ENCODE measurements around the gene NPIPA1.
"Not testable (repeated sequence)": the region's sequence is repeated elsewhere in the genome, so short reads cannot be mapped to it uniquely, and the experiment has no call there.

Gene NPIPA1

DNA sequence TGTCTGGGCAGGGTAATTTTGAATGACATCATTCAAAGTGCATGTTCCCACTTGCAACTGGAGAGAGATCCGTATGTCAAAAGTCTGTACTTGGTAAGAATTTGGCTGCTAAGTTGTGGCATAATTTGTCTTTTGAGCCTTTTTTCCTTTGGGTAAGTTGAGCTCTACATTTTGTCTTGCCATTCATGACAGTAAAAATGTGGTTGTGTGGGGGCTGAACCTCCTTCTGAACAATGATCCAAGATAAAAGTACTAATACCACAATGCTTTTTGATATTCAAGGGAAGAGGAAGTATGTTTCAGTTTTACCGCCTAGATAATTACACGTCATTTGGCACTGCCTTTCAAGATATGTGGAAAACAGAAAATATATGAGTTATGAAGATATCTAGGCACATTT, 5.4 kb downstream of the NPIPA1 start:
- H4K8ac ChIP-seq (ENCODE audit: low read depth, low read length); H2BK12ac ChIP-seq (ENCODE audit: low read length); H3K4me3 ChIP-seq (ENCODE audit: low read depth, low read length); H3K79me2 ChIP-seq (ENCODE audit: control insufficient read depth, insufficient read depth, low read length, poor library complexity); H4K91ac ChIP-seq (ENCODE audit: low read depth, low read length); H3K9ac ChIP-seq (ENCODE audit: low read length); H2AK5ac ChIP-seq (ENCODE audit: low read length); H3K14ac ChIP-seq (ENCODE audit: low read length); H3K18ac ChIP-seq (ENCODE audit: low read length); DNase-seq; H3K4me2 ChIP-seq (ENCODE audit: low read length); H3K36me3 ChIP-seq (ENCODE audit: control insufficient read depth in 1 of 2, insufficient read depth in 2 of 2, low read length in 2 of 2); H3K4me1 ChIP-seq (ENCODE audit: control insufficient read depth in 1 of 2, insufficient read depth in 2 of 2, low read length in 2 of 2); H3K9me3 ChIP-seq (ENCODE audit: insufficient read depth, low read depth, low read length); H3K27ac ChIP-seq (ENCODE audit: low read depth, low read length); H4K12ac ChIP-seq (ENCODE audit: low read depth, low read length); H2BK5ac ChIP-seq (ENCODE audit: low read depth, low read length, poor library complexity); H3K23ac ChIP-seq (ENCODE audit: low read length); H3K4ac ChIP-seq (ENCODE audit: low read depth, low read length); H2BK120ac ChIP-seq (ENCODE audit: insufficient read depth, low read length, poor library complexity); H2AFZ ChIP-seq (ENCODE audit: insufficient read depth, low read length, poor library complexity); H3K27me3 ChIP-seq (ENCODE audit: insufficient read depth, low read length); H3K79me1 ChIP-seq (ENCODE audit: low read length): not testable (repeated sequence)
- no CpG with 5 or more reads among the region's 3 CpGs for whole genome bisulfite sequencing (ENCODE audit: extremely low coverage, insufficient coverage, insufficient read length)

DNA sequence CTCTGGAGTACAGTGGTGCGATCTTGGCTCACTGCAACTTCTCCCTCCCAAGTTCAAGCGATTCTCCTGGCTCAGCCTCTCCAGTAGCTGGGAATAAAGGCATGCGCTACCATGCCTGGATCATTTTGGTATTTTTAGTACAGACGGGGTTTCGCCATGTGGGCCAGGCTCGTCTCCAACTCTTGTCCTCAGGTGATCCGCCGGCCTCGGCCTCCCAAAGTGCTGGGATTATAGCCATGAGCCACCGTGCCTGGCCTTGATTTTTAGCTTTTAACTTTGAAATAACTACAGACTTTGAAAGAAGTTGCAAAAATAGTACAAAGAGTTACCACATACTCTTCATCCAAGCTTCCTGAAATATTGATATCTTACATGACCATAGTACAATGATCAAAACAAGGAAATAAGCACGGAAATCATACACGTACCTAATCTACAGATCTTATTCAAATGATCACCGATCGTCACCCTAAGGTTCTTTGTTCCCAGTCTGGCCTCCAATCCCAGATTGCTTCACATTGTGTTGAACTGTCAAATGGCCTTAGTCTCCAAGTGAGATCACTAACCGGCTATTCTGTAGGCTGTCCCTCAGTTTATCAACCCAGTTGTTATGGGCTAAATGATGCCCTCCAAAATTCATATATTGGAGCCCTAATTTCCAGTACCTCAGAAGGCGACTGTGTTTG, 18.4 kb downstream of the NPIPA1 start:
- Histone ChIP-seq H4K8ac (ENCODE audit: low read depth, low read length) (no peak overlapping the region), H3K27me3 (ENCODE audit: insufficient read depth, low read length) (no peaks in the 10 kb centered on the region), H3K36me3 (ENCODE audit: control insufficient read depth in 1 of 2, insufficient read depth in 2 of 2, low read length in 2 of 2) (no peaks in the 10 kb centered on the region), H3K18ac (ENCODE audit: low read length) (no peak overlapping the region), H3K79me1 (ENCODE audit: low read length) (no peaks in the 10 kb centered on the region), H3K27ac (ENCODE audit: low read depth, low read length) (no peak overlapping the region), H4K91ac (ENCODE audit: low read depth, low read length) (no peak overlapping the region), H3K4me1 (ENCODE audit: control insufficient read depth in 1 of 2, insufficient read depth in 2 of 2, low read length in 2 of 2) (no peaks in the 10 kb centered on the region), H3K14ac (ENCODE audit: low read length) (no peak overlapping the region), H3K79me2 (ENCODE audit: control insufficient read depth, insufficient read depth, low read length, poor library complexity) (no peaks in the 10 kb centered on the region), H3K4me3 (ENCODE audit: low read depth, low read length) (no peak overlapping the region), H2BK5ac (ENCODE audit: low read depth, low read length, poor library complexity) (no peak overlapping the region), H3K23ac (ENCODE audit: low read length) (no peak overlapping the region), H3K9ac (ENCODE audit: low read length) (no peak overlapping the region), H2BK120ac (ENCODE audit: insufficient read depth, low read length, poor library complexity) (no peak overlapping the region), H2AK5ac (ENCODE audit: low read length) (no peak overlapping the region), H2AFZ (ENCODE audit: insufficient read depth, low read length, poor library complexity) (no peak overlapping the region), H2BK12ac (ENCODE audit: low read length) (no peak overlapping the region), H3K4me2 (ENCODE audit: low read length) (no peak overlapping the region), H4K12ac (ENCODE audit: low read depth, low read length) (no peak overlapping the region), H3K9me3 (ENCODE audit: insufficient read depth, low read depth, low read length) (no peaks in the 10 kb centered on the region), H3K4ac (ENCODE audit: low read depth, low read length) (no peak overlapping the region)
- no peak for DNase-seq
- no CpG with 5 or more reads among the region's 16 CpGs for WGBS (ENCODE audit: extremely low coverage, insufficient coverage, insufficient read length)

DNA sequence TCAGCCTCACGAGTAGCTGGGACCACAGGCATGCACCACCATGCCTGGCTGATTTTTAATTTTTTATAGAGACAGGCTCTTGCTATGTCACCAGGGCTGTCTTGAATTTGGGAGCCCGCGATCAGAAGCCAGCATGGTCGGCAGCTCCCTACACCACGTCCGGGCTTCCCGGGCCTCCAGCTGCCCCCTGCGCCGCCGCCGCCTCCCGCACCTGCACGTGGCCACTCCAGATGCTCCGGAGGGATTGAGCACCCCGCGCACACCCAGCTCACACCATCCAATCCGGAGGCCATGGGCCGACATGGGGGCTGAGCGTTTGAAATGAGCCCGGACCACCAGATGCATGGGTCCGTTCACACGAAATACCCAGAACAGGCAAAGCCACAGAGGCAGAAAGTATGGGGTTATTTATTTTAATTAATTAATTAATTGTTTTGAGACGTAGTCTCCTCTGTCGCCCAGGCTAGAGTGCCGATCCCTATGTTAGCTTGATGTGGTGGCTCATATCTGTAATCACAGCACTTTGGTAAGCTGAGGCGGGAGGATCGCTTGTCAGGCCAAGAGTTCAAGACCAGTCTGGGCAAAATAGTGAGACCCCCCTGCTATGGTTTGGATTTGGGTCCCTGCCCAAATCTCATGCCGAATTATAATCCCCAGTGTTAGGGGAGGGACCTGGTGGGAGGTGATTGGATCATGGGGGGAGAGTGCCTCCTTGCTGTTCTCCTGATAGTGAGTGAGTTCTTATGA, 20.5 kb downstream of the NPIPA1 start:
- Histone ChIP-seq H3K27me3 (ENCODE audit: insufficient read depth, low read length) (no peaks in the 10 kb centered on the region), H3K14ac (ENCODE audit: low read length) (no peak overlapping the region)
- WGBS (ENCODE audit: extremely low coverage, insufficient coverage, insufficient read length) = no CpG with 5 or more reads among the region's 28 CpGs

DNA sequence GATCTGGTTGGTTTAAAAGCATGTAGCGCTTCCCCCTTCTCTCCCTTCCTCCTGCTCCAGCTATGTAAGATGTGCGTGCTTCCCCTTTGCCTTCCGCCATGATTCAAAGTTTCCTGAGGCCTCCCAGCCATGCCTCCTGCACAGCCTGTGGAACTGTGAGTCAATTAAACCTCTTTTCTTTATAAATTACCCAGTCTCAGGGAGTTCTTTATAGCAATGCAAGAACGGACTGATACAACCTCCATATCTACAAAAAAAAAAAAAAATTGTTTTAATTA, 21.0 kb downstream of the NPIPA1 start:
- Histone ChIP-seq H2BK5ac (ENCODE audit: low read depth, low read length, poor library complexity) (no peak overlapping the region), H3K27ac (ENCODE audit: low read depth, low read length) (no peak overlapping the region), H3K9me3 (ENCODE audit: insufficient read depth, low read depth, low read length) (no peaks in the 10 kb centered on the region), H3K18ac (ENCODE audit: low read length) (no peak overlapping the region), H3K4ac (ENCODE audit: low read depth, low read length) (no peak overlapping the region), H3K23ac (ENCODE audit: low read length) (no peak overlapping the region), H2BK120ac (ENCODE audit: insufficient read depth, low read length, poor library complexity) (no peak overlapping the region), H4K8ac (ENCODE audit: low read depth, low read length) (no peak overlapping the region), H3K79me2 (ENCODE audit: control insufficient read depth, insufficient read depth, low read length, poor library complexity) (no peaks in the 10 kb centered on the region), H2BK12ac (ENCODE audit: low read length) (no peak overlapping the region), H3K27me3 (ENCODE audit: insufficient read depth, low read length) (no peaks in the 10 kb centered on the region), H3K4me3 (ENCODE audit: low read depth, low read length) (no peak overlapping the region), H2AK5ac (ENCODE audit: low read length) (no peak overlapping the region), H3K9ac (ENCODE audit: low read length) (no peak overlapping the region), H2AFZ (ENCODE audit: insufficient read depth, low read length, poor library complexity) (no peak overlapping the region), H3K36me3 (ENCODE audit: control insufficient read depth in 1 of 2, insufficient read depth in 2 of 2, low read length in 2 of 2) (no peaks in the 10 kb centered on the region), H3K79me1 (ENCODE audit: low read length) (no peaks in the 10 kb centered on the region), H3K4me2 (ENCODE audit: low read length) (no peak overlapping the region), H3K4me1 (ENCODE audit: control insufficient read depth in 1 of 2, insufficient read depth in 2 of 2, low read length in 2 of 2) (no peaks in the 10 kb centered on the region), H3K14ac (ENCODE audit: low read length) (no peak overlapping the region), H4K12ac (ENCODE audit: low read depth, low read length) (no peak overlapping the region), H4K91ac (ENCODE audit: low read depth, low read length) (no peak overlapping the region)
- no peak for DNase-seq
- WGBS (ENCODE audit: extremely low coverage, insufficient coverage, insufficient read length) = no CpG with 5 or more reads among the region's 4 CpGs

More for the DNA sequence above, 20.5 kb downstream of the NPIPA1 start:
- H4K91ac ChIP-seq (ENCODE audit: low read depth, low read length) = no peak overlapping the region
- no peak overlapping the region for H3K9ac ChIP-seq (ENCODE audit: low read length)
- no peaks in the 10 kb centered on the region for H3K9me3 ChIP-seq (ENCODE audit: insufficient read depth, low read depth, low read length)
- no peak overlapping the region for H2BK5ac ChIP-seq (ENCODE audit: low read depth, low read length, poor library complexity)
- H3K79me1 ChIP-seq (ENCODE audit: low read length) = no peaks in the 10 kb centered on the region
- H3K27ac ChIP-seq (ENCODE audit: low read depth, low read length) = no peak overlapping the region
- H3K18ac ChIP-seq (ENCODE audit: low read length) = no peak overlapping the region
- no peak overlapping the region for H4K12ac ChIP-seq (ENCODE audit: low read depth, low read length)
- no peak overlapping the region for H4K8ac ChIP-seq (ENCODE audit: low read depth, low read length)
- no peaks in the 10 kb centered on the region for H3K4me1 ChIP-seq (ENCODE audit: control insufficient read depth in 1 of 2, insufficient read depth in 2 of 2, low read length in 2 of 2)
- no peak overlapping the region for H3K23ac ChIP-seq (ENCODE audit: low read length)
- no peak overlapping the region for H3K4ac ChIP-seq (ENCODE audit: low read depth, low read length)
- no peak overlapping the region for H2AFZ ChIP-seq (ENCODE audit: insufficient read depth, low read length, poor library complexity)
- H3K79me2 ChIP-seq (ENCODE audit: control insufficient read depth, insufficient read depth, low read length, poor library complexity) = no peaks in the 10 kb centered on the region
- H2BK12ac ChIP-seq (ENCODE audit: low read length) = no peak overlapping the region
- H2BK120ac ChIP-seq (ENCODE audit: insufficient read depth, low read length, poor library complexity) = no peak overlapping the region
- DNase-seq = no peak
- no peak overlapping the region for H2AK5ac ChIP-seq (ENCODE audit: low read length)
- no peaks in the 10 kb centered on the region for H3K36me3 ChIP-seq (ENCODE audit: control insufficient read depth in 1 of 2, insufficient read depth in 2 of 2, low read length in 2 of 2)
- no peak overlapping the region for H3K4me2 ChIP-seq (ENCODE audit: low read length)
- H3K4me3 ChIP-seq (ENCODE audit: low read depth, low read length) = no peak overlapping the region
